ENCODE data around the gene FXYD6. TPM values are rescaled to one million over a fixed set of nuclear protein-coding genes. Genes with fewer than 3 reads are reported as not detected.
A peak's percentile ranks its signal among the peaks of the same experiment; 100 is the strongest.

FXYD6 gene
- total RNA-seq, 4 donors from 2014 or later: 7.0 to 27.0 (median 20.1) TPM

DNA sequence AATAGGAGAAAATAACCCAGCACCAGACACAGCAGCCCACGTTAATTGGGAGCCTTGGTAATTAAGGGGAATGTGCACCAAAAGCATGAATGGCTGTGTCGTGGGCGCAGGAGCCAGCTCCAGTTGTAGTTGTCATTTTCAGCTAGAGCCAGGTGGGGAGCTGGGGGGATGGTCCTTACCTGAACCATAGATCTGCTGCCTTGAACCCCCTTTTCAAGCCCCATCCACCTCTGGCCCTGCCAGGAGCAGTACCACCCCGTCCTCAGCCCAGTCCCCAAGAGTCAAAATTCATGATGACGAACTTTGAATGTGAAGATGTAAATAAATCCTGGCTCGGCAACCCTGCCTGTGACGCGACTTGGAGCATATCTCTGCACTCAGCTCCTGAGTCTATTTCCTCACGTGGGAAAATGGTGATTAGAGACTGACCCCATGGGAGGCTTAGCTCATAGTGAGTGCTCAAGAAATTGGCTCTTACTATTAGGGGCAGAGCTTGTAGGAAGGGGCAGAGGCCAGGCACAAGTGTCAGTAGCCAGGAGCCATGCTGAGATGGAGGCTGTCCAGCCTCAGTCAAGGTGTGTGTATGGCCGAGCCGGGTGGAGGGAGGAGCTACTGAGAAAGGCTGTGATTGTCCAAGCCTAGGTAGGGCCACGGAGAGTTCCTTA is 794 bp upstream of the FXYD6 start:
- TF ChIP-seq, protein P1, sequence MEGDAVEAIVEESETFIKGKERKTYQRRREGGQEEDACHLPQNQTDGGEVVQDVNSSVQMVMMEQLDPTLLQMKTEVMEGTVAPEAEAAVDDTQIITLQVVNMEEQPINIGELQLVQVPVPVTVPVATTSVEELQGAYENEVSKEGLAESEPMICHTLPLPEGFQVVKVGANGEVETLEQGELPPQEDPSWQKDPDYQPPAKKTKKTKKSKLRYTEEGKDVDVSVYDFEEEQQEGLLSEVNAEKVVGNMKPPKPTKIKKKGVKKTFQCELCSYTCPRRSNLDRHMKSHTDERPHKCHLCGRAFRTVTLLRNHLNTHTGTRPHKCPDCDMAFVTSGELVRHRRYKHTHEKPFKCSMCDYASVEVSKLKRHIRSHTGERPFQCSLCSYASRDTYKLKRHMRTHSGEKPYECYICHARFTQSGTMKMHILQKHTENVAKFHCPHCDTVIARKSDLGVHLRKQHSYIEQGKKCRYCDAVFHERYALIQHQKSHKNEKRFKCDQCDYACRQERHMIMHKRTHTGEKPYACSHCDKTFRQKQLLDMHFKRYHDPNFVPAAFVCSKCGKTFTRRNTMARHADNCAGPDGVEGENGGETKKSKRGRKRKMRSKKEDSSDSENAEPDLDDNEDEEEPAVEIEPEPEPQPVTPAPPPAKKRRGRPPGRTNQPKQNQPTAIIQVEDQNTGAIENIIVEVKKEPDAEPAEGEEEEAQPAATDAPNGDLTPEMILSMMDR (IDR thresholded peaks at IDR 0.05): no peak
- no peak for TF ChIP-seq POLR2A (IDR thresholded peaks at IDR 0.05)
- intact Hi-C loops (cut with DNase I; ENCODE audit: low total_unique reads): no loop called here
- peak in 1 of 2 donors; percentile 74 for DNase-seq (ENCODE audit: low spot score in 2 of 2)
- H3K4me3 ChIP-seq (ENCODE audit: low read depth, poor library complexity, severe bottlenecking): no peak overlapping the region
- WGBS, 2 donors: 47 to 54% methylated on average over 12 of the region's 12 CpGs

DNA sequence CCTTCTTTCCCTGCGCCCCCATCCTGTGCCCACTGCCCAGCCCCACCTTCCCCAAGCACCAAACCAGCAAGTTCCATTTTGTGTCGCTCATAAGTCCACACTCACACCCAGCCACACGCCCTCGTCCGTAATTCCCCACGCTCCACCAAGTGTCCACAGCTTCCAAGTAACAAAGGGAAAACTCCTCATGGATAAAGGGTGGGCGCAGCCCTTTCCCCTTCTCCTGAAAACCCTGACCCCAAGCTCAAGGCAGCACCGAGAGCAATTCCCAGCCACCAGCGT is 458 bp downstream of the FXYD6 start:
- no peak for DNase-seq (ENCODE audit: low spot score in 2 of 2)
- no peak for TF ChIP-seq POLR2A (IDR thresholded peaks at IDR 0.05)
- TF ChIP-seq, protein P1 (IDR thresholded peaks at IDR 0.05): no peak
- no peak overlapping the region for H3K4me3 ChIP-seq (ENCODE audit: low read depth, poor library complexity, severe bottlenecking)
- intact Hi-C loops (cut with DNase I; ENCODE audit: low total_unique reads): no loop called here
- WGBS, 2 donors: 0% methylated on average over 9 of the region's 9 CpGs

DNA sequence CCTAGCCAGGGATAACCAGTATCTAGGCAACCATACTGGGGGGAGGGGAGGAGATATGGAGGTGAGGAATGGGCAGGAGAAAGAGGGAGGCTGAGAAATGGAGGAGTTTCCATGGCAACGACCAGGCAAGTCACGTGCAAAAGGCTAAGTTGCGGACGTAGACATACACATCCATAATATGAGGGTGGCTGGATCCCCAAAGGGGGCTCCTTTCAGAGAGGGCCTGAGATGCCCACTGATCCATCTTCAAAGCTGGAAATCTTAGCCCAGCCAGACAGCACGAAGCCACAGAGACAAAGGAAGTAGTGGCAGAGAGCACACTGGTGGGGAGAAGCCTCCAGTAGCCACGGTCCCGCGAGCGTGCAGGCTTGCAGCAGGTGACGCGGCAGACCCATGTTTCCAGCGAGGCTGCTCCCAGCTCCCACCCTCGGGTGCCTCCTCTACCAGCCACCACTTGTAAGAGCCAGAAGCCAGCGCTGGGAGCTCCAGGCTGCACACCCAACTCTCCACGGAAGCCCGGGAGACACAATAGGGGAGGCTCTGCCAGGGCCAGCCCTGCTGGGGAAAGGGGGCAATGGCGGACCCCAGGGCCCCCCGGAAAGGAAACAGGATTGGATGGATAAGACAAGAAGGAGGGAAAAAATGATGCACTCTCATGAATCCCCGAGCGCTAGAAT is 938 bp downstream of the FXYD6 start:
- H3K4me3 ChIP-seq (ENCODE audit: low read depth, poor library complexity, severe bottlenecking): no peak overlapping the region
- intact Hi-C loops (cut with DNase I; ENCODE audit: low total_unique reads): no loop called here
- TF ChIP-seq POLR2A (IDR thresholded peaks at IDR 0.05): no peak
- TF ChIP-seq, protein P1 (IDR thresholded peaks at IDR 0.05): no peak
- 3 to 6% methylated on average over 19 to 20 of the region's 20 CpGs for WGBS, 2 donors
- peak in 1 of 2 donors; percentile 82 for DNase-seq (ENCODE audit: low spot score in 2 of 2)

DNA sequence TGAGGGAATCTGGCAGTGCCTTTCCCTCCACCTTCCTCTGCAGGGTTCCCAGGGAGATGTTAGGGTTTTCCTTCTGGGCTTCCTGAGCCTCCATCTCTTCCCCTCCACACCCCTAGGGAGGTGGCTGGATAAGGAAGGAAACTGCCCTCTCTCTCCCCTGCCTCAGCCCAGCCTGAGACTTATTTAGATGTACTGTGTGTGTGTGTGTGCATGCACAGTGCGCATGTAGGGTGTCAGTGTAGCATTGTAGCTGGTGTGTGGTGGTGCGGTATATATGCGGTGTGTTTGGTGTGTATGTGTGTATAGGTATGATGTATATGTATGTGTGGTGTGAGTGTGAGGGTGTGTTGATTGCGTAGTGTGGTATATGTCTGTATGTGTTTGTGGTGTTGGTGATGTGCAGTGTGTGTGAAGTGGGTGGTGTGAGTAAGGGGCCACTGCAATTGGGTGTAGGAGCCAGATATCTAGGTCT is 1.5 kb downstream of the FXYD6 start:
- WGBS, 2 donors: 95 to 97% methylated on average over 4 of the region's 4 CpGs
- TF ChIP-seq, protein P1 (IDR thresholded peaks at IDR 0.05): no peak
- no peak for TF ChIP-seq POLR2A (IDR thresholded peaks at IDR 0.05)
- peak in 1 of 2 donors; percentile 45 for DNase-seq (ENCODE audit: low spot score in 2 of 2)
- no peak overlapping the region for H3K4me3 ChIP-seq (ENCODE audit: low read depth, poor library complexity, severe bottlenecking)
- intact Hi-C loops (cut with DNase I; ENCODE audit: low total_unique reads): no loop called here

DNA sequence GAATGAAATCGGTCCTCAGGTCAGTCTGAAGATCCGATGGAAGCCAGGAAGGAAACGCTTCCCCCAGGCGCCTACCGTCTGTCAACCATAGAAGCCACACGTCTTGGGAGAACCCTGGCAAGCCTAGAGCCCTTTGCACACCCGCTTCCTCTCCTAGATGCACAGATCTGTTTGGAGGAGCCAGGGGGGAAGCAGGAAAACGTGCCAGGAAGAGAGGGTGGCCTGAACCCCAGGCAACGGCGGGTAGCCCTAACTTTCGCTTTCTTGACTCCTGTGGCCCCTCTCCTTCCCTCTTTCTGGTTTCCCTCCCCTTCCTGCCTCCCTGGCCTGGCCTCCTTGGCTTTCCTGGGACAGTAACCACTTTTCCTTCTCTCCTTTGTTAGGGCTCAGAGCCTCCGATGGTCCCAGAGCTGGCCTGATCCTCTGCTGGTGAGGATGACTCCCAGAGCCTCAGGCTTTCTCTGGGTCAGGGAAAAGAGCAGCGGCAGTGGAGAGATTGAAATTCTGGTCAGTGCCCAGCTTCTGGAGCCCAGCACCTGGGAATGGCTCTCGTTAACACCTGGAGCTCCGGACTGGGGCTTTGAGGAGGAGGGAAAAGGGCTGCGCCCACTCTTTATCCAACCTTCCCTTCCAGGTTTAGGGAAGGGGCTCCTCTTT is 2.1 kb downstream of the FXYD6 start:
- TF ChIP-seq, protein P1 (IDR thresholded peaks at IDR 0.05): no peak
- TF ChIP-seq POLR2A (IDR thresholded peaks at IDR 0.05): no peak
- intact Hi-C loops (cut with DNase I; ENCODE audit: low total_unique reads): no loop called here
- peak in 1 of 2 donors; percentile 76 for DNase-seq (ENCODE audit: low spot score in 2 of 2)
- no peak overlapping the region for H3K4me3 ChIP-seq (ENCODE audit: low read depth, poor library complexity, severe bottlenecking)
- 52 to 63% methylated on average over 16 of the region's 16 CpGs for WGBS, 2 donors
